SU-DHL-6 (cell line): ENCODE results near the gene FIBIN.

Experiments used
- H2AFZ ChIP-seq: fragments of 200-600 bp; sonication (generic); 2 replicates; pipeline ENCODE4 v1.6.1; 2014; ENCODE audit warnings: low read depth, mild to moderate bottlenecking, moderate library complexity, mixed read lengths, antibody characterized with exemption, low read length; ENCODE audit not compliant: severe bottlenecking
- H3F3A ChIP-seq: fragments of 200-600 bp; shearing (Covaris generic); 2 replicates; pipeline ENCODE4 v1.6.0; 2016; ENCODE audit warnings: antibody characterized with exemption, mild to moderate bottlenecking; ENCODE audit not compliant: insufficient read depth
- H3K27ac ChIP-seq: fragments of 200-600 bp; sonication (generic); 2 replicates; pipeline ENCODE4 v1.5.1; 2016; ENCODE audit warnings: low read depth, mild to moderate bottlenecking, low read length, moderate library complexity, mixed read lengths
- H3K27me3 ChIP-seq: fragments of 200-600 bp; sonication (generic), shearing (Covaris generic); 2 replicates; pipeline ENCODE4 v1.6.0; 2014; ENCODE audit warnings: mild to moderate bottlenecking, low read length
- H3K36me3 ChIP-seq: fragments of 200-600 bp; sonication (generic); 2 replicates; pipeline ENCODE4 v1.6.1; 2014; ENCODE audit warnings: mild to moderate bottlenecking, low read length, mixed read lengths
- H3K4me2 ChIP-seq: fragments of 300-600, 200-600 bp; shearing (Covaris generic), sonication (generic); 2 replicates; pipeline ENCODE4 v1.6.0; 2014; ENCODE audit warnings: low read length, low read depth, mild to moderate bottlenecking; ENCODE audit not compliant: poor library complexity, severe bottlenecking
- H3K4me3 ChIP-seq: fragments of 200-600 bp; sonication (generic); 2 replicates; pipeline ENCODE4 v1.5.1; 2014; ENCODE audit warnings: antibody characterized with exemption, low read length, mild to moderate bottlenecking, mixed read lengths; ENCODE audit not compliant: insufficient read depth, poor library complexity, severe bottlenecking
- H3K79me2 ChIP-seq: fragments of 200-600 bp; sonication (generic); 2 replicates; pipeline ENCODE4 v1.6.1; 2014; ENCODE audit warnings: mild to moderate bottlenecking, low read length, moderate library complexity; ENCODE audit not compliant: insufficient read depth
- H3K9ac ChIP-seq: fragments of 200-600 bp; sonication (generic); 2 replicates; pipeline ENCODE4 v1.7.0; 2014; ENCODE audit warnings: mild to moderate bottlenecking, low read length
- H3K9me2 ChIP-seq: fragments of 200-600 bp; sonication (generic); replicated peaks from 2 replicates; pipeline ENCODE4 v1.6.1; 2014; ENCODE audit warnings: low read length; ENCODE audit not compliant: insufficient read depth
- H3K9me3 ChIP-seq: fragments of 200-600 bp; sonication (generic); 2 replicates; pipeline ENCODE4 v1.6.1; 2014; ENCODE audit warnings: low read length, mixed read lengths; ENCODE audit not compliant: insufficient read depth
- H4K20me1 ChIP-seq: fragments of 200-600 bp; sonication (generic); 2 replicates; pipeline ENCODE4 v1.6.1; 2014; ENCODE audit warnings: low read depth, mild to moderate bottlenecking, antibody characterized with exemption, low read length, moderate library complexity, mixed read lengths
- CTCF ChIP-seq: fragments of 200-600 bp; sonication (generic); IDR thresholded peaks from one replicate; pipeline ENCODE4 v1.5.1; 2017; ENCODE audit warnings: antibody characterized with exemption, mild to moderate bottlenecking, low read length, moderate library complexity; ENCODE audit not compliant: insufficient read depth, poor library complexity, severe bottlenecking
- EZH2phosphoT487 ChIP-seq: fragments of 200-600 bp; sonication (generic), shearing (Covaris generic); conservative IDR thresholded peaks from 2 replicates; pipeline ENCODE4 v1.6.1; 2018; ENCODE audit warnings: mild to moderate bottlenecking, antibody characterized with exemption, low read length, moderate library complexity, mixed read lengths

FIBIN gene

GRCh38 chr11:26985943-26986342 is 8.0 kb upstream of the FIBIN start:
- no peak overlapping the region for H2AFZ ChIP-seq
- H3K9me2 ChIP-seq = no peaks in the 10 kb centered on the region
- H3K9me3 ChIP-seq = no peaks in the 10 kb centered on the region
- no peak overlapping the region for H3K9ac ChIP-seq
- H3F3A ChIP-seq = no peaks in the 10 kb centered on the region
- H3K36me3 ChIP-seq = no peaks in the 10 kb centered on the region
- H3K27me3 ChIP-seq = no peaks in the 10 kb centered on the region
- no peak overlapping the region for H3K4me2 ChIP-seq
- H3K4me3 ChIP-seq = no peak overlapping the region
- H3K79me2 ChIP-seq = no peaks in the 10 kb centered on the region
- no peak overlapping the region for H3K27ac ChIP-seq
- TF ChIP-seq CTCF = no peak
- no peaks in the 10 kb centered on the region for H4K20me1 ChIP-seq

- Histone ChIP-seq H3K9me3 (no peaks in the 10 kb centered on the region), H3F3A (no peaks in the 10 kb centered on the region), H3K4me2 (no peak overlapping the region), H3K9ac (no peak overlapping the region), H3K36me3 (no peaks in the 10 kb centered on the region), H3K4me3 (no peak overlapping the region), H3K27ac (no peak overlapping the region), H3K9me2 (no peaks in the 10 kb centered on the region), H2AFZ (no peak overlapping the region), H3K27me3 (no peaks in the 10 kb centered on the region), H3K79me2 (no peaks in the 10 kb centered on the region), H4K20me1 (no peaks in the 10 kb centered on the region)
- TF ChIP-seq CTCF (no peak), EZH2phosphoT487 (no peak)
Observed at GRCh38 chr11:26987272-26987671, 6.6 kb upstream of the FIBIN start.

GRCh38 chr11:26987731-26988130 is 6.2 kb upstream of the FIBIN start:
- TF ChIP-seq CTCF (no peak), EZH2phosphoT487 (no peak)
- H4K20me1 ChIP-seq = no peaks in the 10 kb centered on the region
- no peak overlapping the region for H3K4me2 ChIP-seq
- H3K4me3 ChIP-seq = no peak overlapping the region
- H2AFZ ChIP-seq = no peak overlapping the region
- no peaks in the 10 kb centered on the region for H3K79me2 ChIP-seq
- H3K9ac ChIP-seq = no peak overlapping the region
- no peaks in the 10 kb centered on the region for H3K27me3 ChIP-seq
- H3K9me2 ChIP-seq = no peaks in the 10 kb centered on the region
- no peaks in the 10 kb centered on the region for H3K36me3 ChIP-seq
- no peak overlapping the region for H3K27ac ChIP-seq
- no peaks in the 10 kb centered on the region for H3K9me3 ChIP-seq
- H3F3A ChIP-seq = no peaks in the 10 kb centered on the region

- H3K4me2 ChIP-seq = no peak overlapping the region
Observed at GRCh38 chr11:26992031-26992541, 1.8 kb upstream of the FIBIN start.

More at GRCh38 chr11:26992031-26992541, 1.8 kb upstream of the FIBIN start:
- Histone ChIP-seq H3K27me3 (no peaks in the 10 kb centered on the region), H3K27ac (no peak overlapping the region), H3K9me3 (no peaks in the 10 kb centered on the region), H2AFZ (no peak overlapping the region), H3K36me3 (no peaks in the 10 kb centered on the region), H3K4me3 (no peak overlapping the region), H4K20me1 (no peaks in the 10 kb centered on the region), H3K9me2 (no peaks in the 10 kb centered on the region), H3K9ac (no peak overlapping the region), H3K79me2 (no peaks in the 10 kb centered on the region), H3F3A (no peaks in the 10 kb centered on the region)
- TF ChIP-seq CTCF (no peak), EZH2phosphoT487 (no peak)
